Measurements from ENCODE around the gene AWAT2.

Gene AWAT2

GRCh38 chrX:70082723-70083122 is 33.0 kb upstream of the AWAT2 start:
- no peak overlapping the region for H3K4me3 ChIP-seq (ENCODE audit: low read depth in 1 of 2, low read length in 2 of 2)
- H3K36me3 ChIP-seq (ENCODE audit: insufficient read depth, low read length) = no peaks in the 10 kb centered on the region
- H3K27me3 ChIP-seq (ENCODE audit: insufficient read depth, low read length, poor library complexity) = no peaks in the 10 kb centered on the region
- DNase-seq (no peak), ATAC-seq (ENCODE audit: insufficient read depth, low read depth) (no peak)
- TF ChIP-seq CTCF (IDR thresholded peaks at IDR 0.05; ENCODE audit: borderline replicate concordance, extremely low read depth, low read length, poor library complexity, severe bottlenecking) (no peak), EZH2 (IDR thresholded peaks at IDR 0.05; ENCODE audit: borderline replicate concordance, low read depth, low read length, severe bottlenecking) (no peak)
- H4K20me1 ChIP-seq (ENCODE audit: insufficient read depth, low read length) = no peaks in the 10 kb centered on the region
- no peaks in the 10 kb centered on the region for H3K9me3 ChIP-seq (ENCODE audit: insufficient read depth, low read length, severe bottlenecking)
- no peak overlapping the region for H2AFZ ChIP-seq (ENCODE audit: low read depth, low read length)
- H3K79me2 ChIP-seq (ENCODE audit: insufficient read depth, low read length) = no peaks in the 10 kb centered on the region
- H3K9ac ChIP-seq (ENCODE audit: low read depth, low read length) = no peak overlapping the region
- H3K4me2 ChIP-seq (ENCODE audit: insufficient read depth, low read length) = no peak overlapping the region
- H3K4me1 ChIP-seq (ENCODE audit: insufficient read depth, low read length) = no peaks in the 10 kb centered on the region
- H3K27ac ChIP-seq (ENCODE audit: low read length) = no peak overlapping the region

DNA sequence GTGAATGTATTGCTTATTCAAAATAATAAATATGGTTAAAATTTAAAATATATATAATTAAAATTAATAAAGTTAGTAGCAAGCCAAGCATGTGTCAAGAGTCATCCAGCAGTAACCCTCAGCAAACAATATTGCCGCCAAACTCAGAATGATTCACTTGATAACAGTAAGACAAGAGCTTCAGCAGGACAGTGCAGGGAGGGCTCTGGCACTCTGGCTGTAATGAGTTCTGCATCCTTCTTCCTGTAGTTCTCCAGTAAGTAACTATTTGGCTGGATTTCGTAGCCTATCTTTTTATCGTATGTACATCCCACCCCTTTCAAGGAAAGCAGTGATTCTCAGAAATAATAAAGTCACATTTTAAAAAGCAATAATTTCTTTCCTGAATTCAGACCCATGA is 30.1 kb upstream of the AWAT2 start:
- Histone ChIP-seq H3K9me3 (ENCODE audit: insufficient read depth, low read length, severe bottlenecking) (no peaks in the 10 kb centered on the region), H3K4me3 (ENCODE audit: low read depth in 1 of 2, low read length in 2 of 2) (no peak overlapping the region), H3K36me3 (ENCODE audit: insufficient read depth, low read length) (no peaks in the 10 kb centered on the region), H3K4me1 (ENCODE audit: insufficient read depth, low read length) (no peaks in the 10 kb centered on the region), H3K9ac (ENCODE audit: low read depth, low read length) (no peak overlapping the region), H3K79me2 (ENCODE audit: insufficient read depth, low read length) (no peaks in the 10 kb centered on the region), H2AFZ (ENCODE audit: low read depth, low read length) (no peak overlapping the region), H3K4me2 (ENCODE audit: insufficient read depth, low read length) (no peak overlapping the region), H3K27ac (ENCODE audit: low read length) (no peak overlapping the region), H3K27me3 (ENCODE audit: insufficient read depth, low read length, poor library complexity) (no peaks in the 10 kb centered on the region), H4K20me1 (ENCODE audit: insufficient read depth, low read length) (no peaks in the 10 kb centered on the region)
- no peak for DNase-seq
- ATAC-seq (ENCODE audit: insufficient read depth, low read depth) = no peak
- TF ChIP-seq EZH2 (IDR thresholded peaks at IDR 0.05; ENCODE audit: borderline replicate concordance, low read depth, low read length, severe bottlenecking) (no peak), CTCF (IDR thresholded peaks at IDR 0.05; ENCODE audit: borderline replicate concordance, extremely low read depth, low read length, poor library complexity, severe bottlenecking) (no peak)

DNA sequence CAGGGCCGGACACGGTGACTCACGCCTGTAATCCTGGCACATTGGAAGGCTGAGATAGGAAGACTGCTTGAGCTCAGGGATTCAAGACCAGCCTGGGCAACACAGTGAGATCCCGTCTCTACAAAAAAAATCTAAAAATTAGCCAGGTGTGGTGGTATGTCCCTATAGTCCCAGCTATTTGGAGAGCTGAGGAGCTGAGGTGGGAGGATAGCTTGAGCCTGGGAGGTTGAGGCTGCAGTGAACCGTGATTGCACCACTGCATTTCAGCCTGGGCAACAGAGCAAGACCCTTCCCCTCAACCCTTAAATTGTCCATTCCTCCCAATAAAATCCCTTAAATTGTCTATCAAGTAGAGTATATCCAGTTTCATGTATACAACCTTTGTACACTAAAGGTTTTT is 29.6 kb upstream of the AWAT2 start:
- H2AFZ ChIP-seq (ENCODE audit: low read depth, low read length) = no peak overlapping the region
- no peaks in the 10 kb centered on the region for H3K4me1 ChIP-seq (ENCODE audit: insufficient read depth, low read length)
- H3K36me3 ChIP-seq (ENCODE audit: insufficient read depth, low read length) = no peaks in the 10 kb centered on the region
- no peak overlapping the region for H3K9ac ChIP-seq (ENCODE audit: low read depth, low read length)
- H4K20me1 ChIP-seq (ENCODE audit: insufficient read depth, low read length) = no peaks in the 10 kb centered on the region
- no peaks in the 10 kb centered on the region for H3K9me3 ChIP-seq (ENCODE audit: insufficient read depth, low read length, severe bottlenecking)
- no peak for ATAC-seq (ENCODE audit: insufficient read depth, low read depth)
- no peak overlapping the region for H3K4me2 ChIP-seq (ENCODE audit: insufficient read depth, low read length)
- H3K27ac ChIP-seq (ENCODE audit: low read length) = no peak overlapping the region
- no peaks in the 10 kb centered on the region for H3K79me2 ChIP-seq (ENCODE audit: insufficient read depth, low read length)
- TF ChIP-seq CTCF (IDR thresholded peaks at IDR 0.05; ENCODE audit: borderline replicate concordance, extremely low read depth, low read length, poor library complexity, severe bottlenecking) = no peak
- no peak for TF ChIP-seq EZH2 (IDR thresholded peaks at IDR 0.05; ENCODE audit: borderline replicate concordance, low read depth, low read length, severe bottlenecking)
- no peak for DNase-seq
- no peak overlapping the region for H3K4me3 ChIP-seq (ENCODE audit: low read depth in 1 of 2, low read length in 2 of 2)
- H3K27me3 ChIP-seq (ENCODE audit: insufficient read depth, low read length, poor library complexity) = no peaks in the 10 kb centered on the region

DNA sequence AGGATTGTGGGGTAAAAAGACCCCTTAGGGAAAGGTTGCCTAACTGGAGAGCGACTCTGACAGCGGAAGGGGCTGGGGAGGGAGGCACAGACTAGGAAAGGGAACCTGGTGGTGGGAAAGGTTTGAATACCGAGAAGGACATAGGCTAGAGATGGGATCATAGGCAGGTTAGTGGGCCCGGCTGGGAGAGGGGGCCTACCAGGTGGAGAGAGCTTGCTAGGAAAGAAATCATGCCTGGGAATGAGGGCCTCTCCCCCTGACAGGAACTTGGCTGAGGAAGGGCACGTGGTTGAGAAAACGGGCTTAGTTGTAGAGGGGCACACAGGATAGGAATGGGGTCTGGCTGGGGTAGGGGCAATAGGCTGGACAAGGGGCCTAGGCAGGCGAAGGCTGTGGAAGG is 16.9 kb upstream of the AWAT2 start:
- no peaks in the 10 kb centered on the region for H4K20me1 ChIP-seq (ENCODE audit: insufficient read depth, low read length)
- no peaks in the 10 kb centered on the region for H3K79me2 ChIP-seq (ENCODE audit: insufficient read depth, low read length)
- no peaks in the 10 kb centered on the region for H3K9me3 ChIP-seq (ENCODE audit: insufficient read depth, low read length, severe bottlenecking)
- no peak overlapping the region for H3K27ac ChIP-seq (ENCODE audit: low read length)
- no peak overlapping the region for H3K9ac ChIP-seq (ENCODE audit: low read depth, low read length)
- no peak overlapping the region for H2AFZ ChIP-seq (ENCODE audit: low read depth, low read length)
- TF ChIP-seq CTCF (IDR thresholded peaks at IDR 0.05; ENCODE audit: borderline replicate concordance, extremely low read depth, low read length, poor library complexity, severe bottlenecking) = no peak
- no peak for TF ChIP-seq EZH2 (IDR thresholded peaks at IDR 0.05; ENCODE audit: borderline replicate concordance, low read depth, low read length, severe bottlenecking)
- H3K4me3 ChIP-seq (ENCODE audit: low read depth in 1 of 2, low read length in 2 of 2) = no peak overlapping the region
- DNase-seq = no peak
- no peaks in the 10 kb centered on the region for H3K36me3 ChIP-seq (ENCODE audit: insufficient read depth, low read length)
- H3K4me1 ChIP-seq (ENCODE audit: insufficient read depth, low read length) = no peaks in the 10 kb centered on the region
- ATAC-seq (ENCODE audit: insufficient read depth, low read depth) = no peak
- no peaks in the 10 kb centered on the region for H3K27me3 ChIP-seq (ENCODE audit: insufficient read depth, low read length, poor library complexity)
- no peak overlapping the region for H3K4me2 ChIP-seq (ENCODE audit: insufficient read depth, low read length)

All from DND-41 (cell line).